GM18520 (cell line): Measurements from ENCODE around the gene IYD.

Experiments
- ATAC-seq: cut with Tn5 transposase; IDR thresholded peaks from one replicate; pipeline ENCODE4 v1.9.1; 2021; ENCODE audit not compliant: unreplicated experiment

Gene IYD

DNA sequence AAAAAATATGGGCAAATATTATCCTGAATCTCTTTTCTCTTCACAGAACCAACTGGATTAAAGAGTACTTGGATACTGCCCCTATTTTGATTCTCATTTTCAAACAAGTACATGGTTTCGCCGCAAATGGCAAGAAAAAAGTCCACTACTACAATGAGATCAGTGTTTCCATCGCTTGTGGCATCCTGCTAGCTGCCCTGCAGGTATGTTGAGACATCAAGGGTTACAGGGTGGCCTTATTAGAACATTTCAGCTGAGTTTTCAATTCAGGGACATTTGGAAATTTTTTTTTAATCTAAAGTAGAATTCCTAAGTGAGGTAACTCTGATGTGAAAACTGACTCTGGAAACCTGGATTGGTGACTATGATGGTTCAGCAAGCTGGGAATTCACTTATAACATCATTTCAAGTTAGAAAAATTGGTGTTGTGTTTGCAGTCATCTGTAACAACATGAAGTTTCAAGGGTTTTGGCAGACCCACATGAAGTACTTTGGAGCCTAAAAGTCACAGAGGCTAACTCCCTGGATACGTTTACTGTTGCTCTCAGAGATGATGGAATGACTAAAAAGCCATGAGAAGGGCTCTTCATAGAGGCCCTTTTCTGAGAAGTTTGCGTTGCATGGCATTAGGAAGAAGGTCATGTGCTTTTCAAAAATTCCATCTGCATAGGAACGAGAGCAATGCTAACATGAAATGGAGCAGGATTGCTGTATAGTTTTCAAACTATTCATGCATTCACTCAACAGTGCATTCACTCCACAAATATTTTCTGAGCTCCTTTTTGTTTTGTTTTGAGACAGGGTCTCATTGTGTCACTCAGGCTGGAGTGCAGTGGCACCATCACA, 25.5 kb downstream of the IYD start:
- no peak for ATAC-seq

DNA sequence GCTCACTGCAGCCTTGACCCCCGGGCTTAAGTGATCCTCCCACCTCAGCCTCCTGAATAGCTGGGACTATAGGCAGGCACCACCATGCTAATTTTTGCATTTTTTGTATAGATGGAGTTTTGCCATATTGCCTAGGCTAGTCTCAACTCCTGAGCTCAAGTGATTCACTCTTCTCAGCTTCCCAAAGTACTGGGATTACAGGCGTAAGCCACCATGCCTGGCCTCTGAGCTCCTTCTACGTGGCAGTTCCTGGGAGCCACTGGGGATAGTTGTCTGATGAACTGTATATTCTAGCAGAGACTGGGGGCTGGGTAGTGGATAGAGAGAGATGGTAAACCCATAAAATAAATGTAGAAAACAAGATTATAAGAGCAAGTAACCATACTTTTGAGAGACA, 26.1 kb downstream of the IYD start:
- no peak for ATAC-seq

DNA sequence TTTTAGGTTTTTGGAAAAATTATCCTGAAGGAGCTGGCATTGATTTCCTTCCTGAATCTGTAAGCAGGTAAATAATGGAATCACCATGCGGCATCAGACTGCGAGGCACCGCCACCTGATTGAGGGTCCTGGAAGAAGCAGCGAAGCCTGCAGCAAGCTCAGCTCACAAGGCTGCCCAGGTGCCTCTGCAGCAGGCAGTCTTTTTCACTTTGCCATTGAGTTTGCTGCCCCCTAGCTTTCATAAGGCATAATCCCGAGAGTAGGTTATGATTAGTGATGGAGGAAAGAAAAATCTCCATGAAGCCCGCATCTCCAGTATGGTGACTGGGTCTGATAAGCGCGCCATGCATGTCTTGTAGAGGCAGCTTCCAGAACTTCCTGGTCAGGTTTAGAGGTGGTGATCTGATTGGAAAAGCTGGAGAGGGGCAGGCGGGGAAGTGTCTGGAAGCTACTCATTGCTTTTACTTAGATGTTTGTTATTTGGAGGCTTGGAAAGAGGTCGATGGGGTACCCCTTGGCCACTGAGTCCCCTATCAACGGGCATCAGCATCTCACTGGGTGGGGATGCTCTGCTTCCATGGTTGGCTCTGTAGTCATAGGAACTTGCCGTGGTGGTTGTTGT, 26.7 kb downstream of the IYD start:
- peak; percentile 50 for ATAC-seq

DNA sequence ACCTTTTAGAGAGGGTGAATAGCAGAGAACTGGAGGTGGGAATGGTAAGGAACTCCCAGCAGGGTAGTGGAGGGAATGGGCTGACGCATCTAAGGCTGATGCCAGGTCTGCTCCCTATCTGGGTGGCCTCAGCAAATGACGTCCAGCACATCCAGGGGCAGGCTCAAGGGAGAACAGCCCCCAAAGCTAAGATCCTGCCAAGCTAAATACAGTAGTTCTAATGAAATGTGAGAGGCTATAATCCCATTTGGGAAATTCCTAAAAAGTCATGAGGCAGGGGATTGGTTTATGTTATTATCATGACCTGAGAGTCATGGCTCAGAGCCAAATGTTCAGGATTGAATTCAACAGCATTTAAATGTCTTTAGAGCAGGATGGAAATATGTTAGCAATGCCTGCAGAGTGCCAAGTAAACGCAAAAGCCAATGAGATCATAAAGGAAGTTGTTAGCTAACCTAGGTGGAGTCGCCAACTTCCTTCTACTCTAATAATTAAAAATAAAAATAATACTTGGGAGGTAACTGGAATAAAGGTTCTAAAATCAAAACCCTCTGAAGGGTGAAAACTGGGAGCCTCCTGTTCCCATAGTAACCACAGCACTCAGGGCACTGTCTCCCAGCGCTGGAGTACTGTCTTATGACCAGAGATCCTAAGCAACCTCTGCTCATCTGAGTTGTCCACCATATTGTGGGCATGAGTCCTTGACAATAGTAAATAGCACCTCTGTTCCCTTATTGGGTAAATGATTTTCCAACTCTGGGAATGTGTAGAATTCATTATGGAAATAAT, 34.8 kb downstream of the IYD start:
- no peak for ATAC-seq

DNA sequence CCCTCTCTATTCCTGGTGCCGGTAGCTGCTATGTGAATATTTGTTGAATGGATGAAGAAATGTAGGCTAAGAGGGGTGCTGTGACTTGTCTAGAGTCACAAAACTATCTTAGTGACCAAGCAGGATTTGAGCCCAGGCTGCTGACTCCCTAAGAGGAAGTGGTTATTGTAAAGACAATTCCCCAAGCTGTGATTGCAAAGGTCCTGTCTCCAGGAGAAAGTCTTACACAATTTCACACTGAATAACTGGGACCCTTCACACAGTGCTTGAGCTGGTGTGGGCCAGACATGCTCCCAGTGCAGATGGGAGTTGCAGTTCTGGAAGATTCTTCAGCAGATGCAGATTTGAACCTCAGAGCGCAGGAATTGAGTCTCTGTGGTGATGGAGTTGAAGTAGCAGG, 38.1 kb downstream of the IYD start:
- no peak for ATAC-seq

DNA sequence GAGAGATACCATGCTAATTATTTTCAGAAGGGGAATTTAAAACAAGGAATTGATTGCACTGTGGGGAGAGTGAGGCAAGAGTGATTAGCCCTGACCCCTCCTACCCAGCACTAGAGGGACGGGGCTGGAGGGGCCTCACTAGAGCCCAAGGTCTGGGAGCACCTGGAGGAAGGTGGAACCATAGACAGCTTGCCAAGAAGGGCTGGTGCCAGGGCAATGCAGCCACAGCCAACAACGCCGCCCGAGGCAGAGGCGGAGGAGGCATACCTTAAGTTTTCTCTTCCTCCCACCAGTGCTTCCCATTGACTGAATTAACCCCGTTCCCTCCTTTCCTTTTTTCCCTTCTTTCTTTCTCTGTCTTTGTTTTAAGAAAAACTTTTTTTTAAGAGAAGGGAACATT, 40.0 kb downstream of the IYD start:
- ATAC-seq: no peak

DNA sequence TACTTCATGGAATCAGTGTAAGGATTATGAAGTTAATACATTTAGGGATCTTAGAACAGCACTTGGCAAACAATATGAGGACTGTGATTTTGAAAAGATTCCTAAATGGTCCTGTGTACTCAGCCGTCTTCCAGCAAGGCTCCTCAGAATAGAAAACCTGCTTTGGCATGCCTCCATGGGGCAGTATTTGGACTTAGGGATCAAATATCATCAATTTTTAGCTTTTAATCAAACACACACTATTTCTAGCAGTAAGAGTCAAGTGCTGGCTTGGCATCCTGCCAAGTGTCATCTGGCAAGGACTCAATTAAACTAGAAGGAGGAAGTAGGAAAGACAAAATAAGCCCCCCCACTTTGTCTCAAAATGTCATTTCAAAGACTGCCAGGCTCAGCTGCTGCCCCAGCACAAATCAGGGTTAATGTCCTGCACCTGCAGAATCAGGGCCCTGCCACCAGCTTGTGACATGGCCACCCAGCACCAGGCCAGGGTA, 40.8 kb downstream of the IYD start:
- ATAC-seq: no peak

DNA sequence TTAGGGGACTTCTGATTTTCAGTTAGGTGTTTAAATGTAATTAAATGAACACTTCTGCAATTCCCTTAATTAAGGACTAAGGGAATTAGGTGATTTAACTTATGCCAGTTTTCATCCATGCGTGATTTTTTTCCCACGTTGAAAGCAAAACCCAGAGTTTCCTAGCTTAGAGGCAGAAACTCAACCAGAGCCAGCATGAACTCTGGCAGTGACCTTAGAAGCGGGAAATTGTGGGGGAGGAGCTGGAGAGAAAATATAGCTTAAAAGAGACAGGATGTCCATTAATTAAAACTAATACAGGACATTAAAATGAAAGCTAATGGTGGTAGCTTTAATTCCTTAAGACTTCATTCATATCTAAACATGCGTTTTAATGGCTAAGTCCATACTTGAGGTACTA, 41.6 kb downstream of the IYD start:
- no peak for ATAC-seq

DNA sequence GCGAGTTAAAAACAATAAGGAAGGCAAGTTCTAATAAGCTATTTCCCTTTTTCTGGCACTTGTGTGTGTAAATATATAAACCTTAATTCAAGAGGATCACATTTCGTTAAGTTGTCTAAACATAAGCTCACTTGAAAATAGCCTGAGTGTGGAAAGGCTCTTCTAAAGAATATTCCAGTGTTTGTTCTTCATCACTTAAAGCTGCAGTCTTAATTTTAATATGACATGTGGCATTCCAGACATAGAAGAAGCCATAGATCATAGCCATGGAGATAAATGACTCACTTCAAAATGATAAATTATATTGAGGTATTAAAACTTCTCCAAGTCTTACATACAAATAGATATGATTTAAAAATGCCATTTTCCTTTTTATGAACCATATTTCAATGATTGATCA, 42.1 kb downstream of the IYD start:
- ATAC-seq: no peak

DNA sequence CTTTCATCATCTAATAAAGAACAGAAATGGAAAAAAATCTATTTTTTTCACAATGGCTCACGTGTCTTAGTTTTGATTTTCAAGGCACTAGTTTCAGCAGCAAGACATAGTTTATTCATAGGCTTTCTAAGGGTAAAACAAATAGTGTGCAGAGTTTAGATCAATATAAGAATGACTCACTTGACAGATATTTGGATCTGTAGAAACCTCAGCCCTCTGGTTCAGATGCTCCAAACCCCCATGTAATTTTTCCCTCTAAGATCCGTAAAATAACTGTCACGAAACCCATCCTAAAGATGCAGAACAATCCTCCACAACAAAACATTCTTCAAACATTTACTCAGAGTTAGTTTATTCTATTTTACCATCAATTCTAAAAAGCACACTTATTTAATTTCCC, 43.4 kb downstream of the IYD start:
- no peak for ATAC-seq

DNA sequence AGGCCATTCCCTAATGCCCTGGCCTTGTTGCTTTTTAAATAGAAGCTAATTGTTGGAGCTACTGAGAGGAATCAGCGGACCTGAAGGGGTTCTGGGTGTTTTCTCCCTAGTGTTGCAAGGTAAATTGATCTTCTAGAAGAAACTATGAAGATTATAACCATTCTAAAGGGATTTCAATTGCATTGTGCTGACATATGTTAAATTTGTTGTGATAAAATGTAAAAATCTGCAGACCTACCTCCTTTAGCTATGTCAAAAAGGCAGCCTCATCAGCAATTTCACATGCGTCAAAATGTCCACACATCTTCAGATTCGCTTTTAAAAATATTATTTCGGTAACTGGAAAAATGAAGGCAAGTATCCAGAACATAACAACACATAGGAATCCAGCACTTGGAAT, 44.4 kb downstream of the IYD start:
- no peak for ATAC-seq

DNA sequence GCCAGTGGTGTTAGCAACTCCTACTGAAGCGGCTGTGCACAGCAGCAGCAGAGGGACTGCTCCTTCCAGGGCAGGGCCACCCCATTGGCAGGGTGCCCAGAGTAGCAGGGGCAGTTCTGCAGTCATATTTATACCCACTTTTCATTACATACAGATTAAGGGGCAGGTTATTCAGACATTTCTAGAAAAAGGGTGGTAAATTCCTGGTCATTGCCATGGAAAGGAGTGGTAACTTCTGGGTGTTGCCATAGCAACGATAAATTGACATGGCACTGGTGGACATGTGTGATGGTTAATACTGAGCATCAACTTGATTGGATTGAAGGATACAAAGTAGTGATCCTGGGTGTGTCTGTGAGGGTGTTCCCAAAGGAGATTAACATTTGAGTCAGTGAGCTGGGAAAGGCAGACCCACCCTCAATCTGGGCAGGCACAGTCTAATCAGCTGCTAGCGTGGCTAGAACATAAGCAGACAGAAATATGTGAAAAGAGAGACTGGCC, 45.0 kb downstream of the IYD start:
- no peak for ATAC-seq

DNA sequence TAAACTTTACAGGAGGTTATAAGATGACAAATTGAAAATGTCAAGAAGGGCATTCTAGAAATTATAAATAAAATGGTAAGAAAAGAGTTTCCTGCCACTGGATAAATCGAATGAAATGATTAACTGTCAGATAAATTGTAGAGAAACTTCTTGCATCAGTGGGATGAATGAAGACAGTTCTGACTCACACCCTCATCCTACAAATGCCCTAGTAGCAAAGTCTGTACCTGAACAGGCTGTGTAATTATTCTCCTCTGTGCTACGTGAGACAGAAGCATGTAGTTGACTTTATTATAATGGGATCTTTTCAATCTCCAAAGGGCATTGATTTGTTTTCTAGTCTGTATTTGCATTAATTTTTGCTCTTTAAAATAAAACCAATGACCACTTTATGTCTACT, 47.3 kb downstream of the IYD start:
- no peak for ATAC-seq

DNA sequence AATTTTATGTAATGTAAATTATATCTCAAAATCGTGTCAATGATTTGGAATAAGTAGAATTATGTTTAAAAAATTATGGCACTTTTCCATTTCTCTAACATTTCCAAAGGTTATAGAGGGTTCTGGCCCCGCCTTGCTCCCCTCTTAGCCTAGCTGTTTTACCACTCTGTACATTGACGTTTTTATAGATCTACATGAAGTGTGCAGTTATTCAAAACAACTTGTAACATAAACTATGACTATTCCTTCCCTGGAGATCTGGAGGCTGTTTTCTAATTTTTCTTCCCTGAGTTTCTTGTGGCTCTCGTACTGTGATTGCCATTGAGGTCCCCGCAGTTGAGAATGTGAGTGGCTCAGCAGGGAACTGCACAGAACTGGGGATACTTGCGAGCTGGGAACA, 48.4 kb downstream of the IYD start:
- no peak for ATAC-seq

DNA sequence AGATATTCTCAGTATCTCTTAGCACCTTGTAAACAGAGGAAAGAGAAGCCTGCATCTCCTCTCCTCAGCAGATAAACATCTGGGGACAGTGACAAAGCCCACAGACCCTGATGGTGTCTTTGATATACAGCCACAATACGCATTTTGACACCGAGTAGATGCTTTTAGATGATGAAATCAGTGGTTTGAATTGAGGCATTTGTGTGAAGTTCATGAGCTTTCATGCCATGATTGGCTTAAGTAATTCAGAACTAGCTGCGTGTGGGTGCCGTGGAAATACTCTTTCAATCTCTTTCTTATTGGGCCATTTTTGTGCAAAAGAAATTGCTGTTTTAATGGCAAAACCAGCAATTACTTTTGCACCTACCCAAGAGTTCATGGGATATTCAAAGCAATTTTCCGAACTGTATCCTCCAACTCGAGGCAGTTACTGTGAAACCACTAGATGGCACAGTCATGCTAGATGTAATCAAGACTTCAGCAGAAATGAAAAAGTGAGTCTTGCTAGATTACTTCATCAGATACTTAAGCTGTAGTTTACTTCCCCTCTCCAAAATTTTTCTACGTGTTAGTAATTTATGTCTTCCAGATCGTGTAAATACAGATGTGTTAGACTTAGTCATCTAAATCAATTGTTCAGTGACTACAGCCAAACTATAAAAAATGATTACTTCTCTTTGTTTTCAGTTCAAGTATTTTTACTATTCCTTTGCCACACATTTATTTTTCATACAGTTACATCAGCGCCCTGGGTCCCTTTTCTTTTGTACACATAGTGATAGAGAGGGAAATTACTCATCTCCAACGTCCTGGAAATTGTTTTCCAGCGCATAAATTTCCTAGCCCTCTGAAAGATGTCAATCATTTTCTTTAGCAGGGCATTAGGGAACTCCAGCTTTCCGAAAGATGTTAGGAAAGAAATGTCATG, 49.4 kb downstream of the IYD start:
- peak; percentile 72 for ATAC-seq

DNA sequence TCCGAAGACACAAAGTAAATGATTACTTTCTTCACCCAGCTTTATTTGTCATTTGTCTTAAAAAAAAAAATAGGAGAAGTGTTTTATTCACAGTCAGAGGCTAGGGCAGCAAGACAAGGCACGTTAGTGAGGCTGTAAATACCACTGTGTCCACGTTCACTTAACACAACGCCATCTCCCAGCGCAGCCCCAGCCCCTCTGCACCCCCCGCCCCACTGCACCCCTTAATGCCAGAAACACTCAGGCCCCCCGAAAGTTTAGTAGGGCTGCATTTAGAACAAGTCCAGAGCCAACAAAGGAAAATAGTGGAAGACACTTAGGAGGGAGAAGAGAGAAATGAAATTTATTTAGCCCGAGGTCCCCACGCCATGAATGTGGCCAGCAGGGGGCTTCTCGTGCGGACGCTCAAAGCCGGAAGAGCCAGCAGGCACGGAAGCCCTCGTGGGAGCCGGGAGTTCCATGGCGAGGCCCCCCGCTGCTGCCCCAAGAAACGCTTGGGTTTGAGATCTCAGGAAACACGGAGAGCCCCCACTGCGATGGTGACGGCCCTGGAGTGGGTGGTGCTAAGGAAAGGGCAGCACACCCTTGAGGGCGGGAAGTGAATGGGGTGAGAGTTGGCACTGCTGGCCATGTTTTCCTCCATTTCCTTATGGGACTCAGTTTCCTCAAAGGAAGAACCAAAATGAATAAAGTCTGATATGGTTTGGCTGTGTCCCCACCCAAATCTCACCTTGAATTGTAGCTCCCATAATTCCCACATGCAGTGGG, 50.2 kb downstream of the IYD start:
- no peak for ATAC-seq

DNA sequence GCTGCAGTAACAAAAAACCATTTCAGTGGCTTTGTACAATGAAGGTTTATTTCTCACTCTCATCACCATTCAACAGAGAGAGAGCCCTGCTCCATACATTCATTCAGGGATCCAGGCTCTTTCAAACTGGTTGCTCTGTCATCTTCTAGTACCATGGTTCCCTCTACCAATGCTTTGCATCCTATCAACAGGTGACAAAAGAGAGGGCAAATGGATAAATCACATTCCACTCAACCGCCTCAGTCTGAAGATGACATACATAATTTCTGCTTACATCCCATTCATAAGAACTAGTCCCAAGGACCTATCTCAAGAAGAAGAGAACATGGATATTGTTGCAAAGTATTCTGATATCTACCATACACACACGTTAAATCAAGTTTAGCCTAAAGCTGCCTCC, 51.6 kb downstream of the IYD start:
- ATAC-seq: no peak

DNA sequence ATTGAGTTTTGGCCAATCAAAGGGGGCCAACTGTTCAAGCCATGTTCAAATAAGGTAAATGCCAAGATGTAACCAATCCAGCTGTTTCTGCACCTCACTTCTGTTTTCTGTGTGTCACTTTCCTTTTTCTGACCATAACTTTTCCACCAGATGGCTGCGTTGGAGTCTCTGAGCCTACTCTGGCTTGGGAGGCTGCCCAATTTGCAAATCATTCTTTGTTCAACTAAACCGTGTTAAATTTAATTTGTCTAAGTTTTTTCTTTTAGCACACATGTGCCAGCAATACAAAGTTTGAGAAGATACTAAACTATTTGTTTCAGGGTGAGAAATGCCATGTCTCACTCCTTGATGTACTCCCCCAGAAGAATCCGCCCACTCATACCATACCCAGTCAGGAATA, 52.1 kb downstream of the IYD start:
- ATAC-seq: no peak

DNA sequence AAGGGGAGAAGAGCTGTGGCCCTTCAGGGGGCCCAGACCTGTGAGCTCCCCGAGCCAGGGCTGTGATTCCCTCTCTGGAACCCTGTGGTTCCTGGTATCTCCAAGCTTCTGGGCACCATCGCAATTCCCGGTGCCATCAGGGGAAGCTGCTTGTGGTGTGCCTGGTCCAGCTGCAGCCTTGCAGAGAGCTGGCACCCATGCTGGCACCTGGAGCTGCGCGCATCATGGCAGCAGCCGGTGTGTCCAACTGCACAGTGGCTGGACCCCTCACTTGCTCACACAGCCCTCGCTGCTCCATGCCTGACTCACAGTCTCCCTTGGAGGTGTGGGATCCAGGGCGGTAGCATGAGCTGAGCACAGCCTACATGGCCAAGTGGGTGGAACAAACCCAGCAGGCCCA, 56.7 kb downstream of the IYD start:
- ATAC-seq: no peak

DNA sequence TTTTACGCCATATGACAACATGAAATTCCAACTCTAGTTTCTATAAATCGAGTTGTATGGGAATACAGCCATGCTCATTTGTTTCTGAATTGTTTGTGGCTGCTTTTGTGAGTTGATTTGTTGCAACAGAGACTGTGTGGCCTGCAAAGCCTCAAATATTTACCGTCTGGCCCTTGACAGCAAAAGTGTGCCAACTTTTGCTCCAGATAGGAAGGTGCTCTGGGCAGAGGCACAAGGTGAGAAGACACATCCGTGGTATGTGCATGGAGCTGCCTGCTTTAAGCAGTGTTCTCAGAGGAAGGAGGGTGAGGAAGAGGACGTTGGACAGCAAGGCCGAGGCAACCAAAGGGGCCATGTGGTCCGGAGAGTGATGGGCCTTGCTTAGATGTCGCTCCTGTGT, 57.4 kb downstream of the IYD start:
- ATAC-seq: no peak
